Rectal smooth muscle tissue (tissue), 1 donor: ENCODE data around the gene PARP3.

Source experiments
- H3K27ac ChIP-seq: one replicate; pipeline ENCODE4 v1.7.0; 2013; ENCODE audit warnings: low read depth, low read length, inconsistent platforms
- H3K27me3 ChIP-seq: one replicate; pipeline ENCODE4 v1.7.0; 2013; ENCODE audit warnings: low read length; ENCODE audit not compliant: control insufficient read depth, insufficient read depth
- H3K36me3 ChIP-seq: one replicate; pipeline ENCODE4 v1.7.0; 2013; ENCODE audit warnings: low read length; ENCODE audit not compliant: control insufficient read depth, insufficient read depth
- H3K4me1 ChIP-seq: one replicate; pipeline ENCODE4 v1.7.0; 2013; ENCODE audit warnings: low read length; ENCODE audit not compliant: control insufficient read depth, insufficient read depth
- H3K4me3 ChIP-seq: one replicate; pipeline ENCODE4 v1.7.0; 2013; ENCODE audit warnings: low read length
- H3K9ac ChIP-seq: one replicate; pipeline ENCODE4 v1.7.0; 2013; ENCODE audit warnings: low read length

PARP3 gene

DNA sequence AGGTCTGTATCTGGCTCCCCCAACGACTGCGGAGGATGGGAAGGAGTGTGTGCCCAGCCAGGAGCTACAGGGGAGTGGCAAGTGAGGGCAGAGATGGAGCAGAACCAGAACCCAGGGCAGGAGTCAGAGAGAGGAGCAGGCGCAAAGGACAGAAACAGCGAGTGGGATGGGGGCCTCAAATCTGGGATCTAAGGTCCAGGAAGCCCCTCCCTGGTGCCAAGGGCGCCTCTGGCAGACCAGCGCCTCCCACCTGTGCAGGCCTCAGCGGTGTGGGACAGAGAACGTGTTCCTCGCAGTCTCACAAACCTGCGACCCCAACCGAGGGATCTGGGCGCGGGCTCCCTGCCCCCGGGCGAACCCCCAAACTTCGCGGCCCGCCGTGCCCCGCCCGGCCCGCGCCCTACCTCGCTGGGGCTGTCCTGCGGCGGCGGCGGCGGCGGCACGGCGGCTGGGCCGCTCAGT lies 24.8 kb downstream of the PARP3 start:
- Histone ChIP-seq H3K4me1 (peaks cover 2% of the 10 kb centered on the region), H3K4me3 (peak overlapping the region; percentile 90), H3K27ac (peak overlapping the region; percentile 72), H3K36me3 (no peaks in the 10 kb centered on the region), H3K9ac (peak overlapping the region; percentile 84), H3K27me3 (no peaks in the 10 kb centered on the region)

DNA sequence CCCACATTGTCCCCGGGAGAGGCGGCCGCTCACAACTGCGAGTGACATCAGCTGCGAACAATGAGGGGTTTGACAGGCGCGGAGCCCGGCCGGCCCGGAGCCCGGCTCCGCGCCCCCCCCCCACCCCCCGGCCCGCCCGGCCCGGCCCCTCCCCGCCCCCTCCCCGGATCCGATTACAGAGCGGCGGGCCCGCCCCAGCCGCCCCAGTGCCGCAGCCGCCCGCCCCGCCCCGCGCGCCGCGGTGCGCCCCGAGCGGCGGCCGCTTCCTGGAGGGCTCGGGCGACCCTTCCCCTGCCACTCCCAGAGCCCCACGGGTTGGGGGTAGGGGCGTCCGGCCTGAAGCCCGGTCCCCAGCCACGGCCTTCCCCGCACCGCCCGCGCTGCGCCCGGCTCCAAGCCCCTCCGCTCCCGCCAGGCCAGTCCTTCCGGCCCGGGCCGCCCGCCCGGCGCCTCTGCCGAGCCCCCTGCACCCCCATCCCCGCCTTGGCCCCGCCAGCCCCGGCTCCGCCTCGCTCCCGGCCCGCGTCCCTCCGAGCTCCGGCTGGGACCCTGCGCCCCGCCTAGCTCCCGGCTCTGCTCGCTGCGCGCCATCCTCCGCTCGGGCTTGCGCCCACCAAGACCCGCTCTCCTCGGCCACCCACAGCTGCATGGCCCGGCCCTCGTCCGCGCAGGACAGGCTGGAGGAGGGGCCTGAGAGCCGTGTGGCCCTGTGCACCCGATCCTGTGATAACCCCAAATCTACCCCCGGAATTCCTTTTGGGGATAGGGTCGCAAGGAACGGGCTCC lies 25.4 kb downstream of the PARP3 start, which contains the start of gene PCBP4:
PCBP4 (minus strand) TSS at position 71 of the 786 bp plus-strand sequence. CDS start 6,214 bp downstream, outside the sequence.
- peaks cover 2% of the 10 kb centered on the region for H3K4me1 ChIP-seq
- H3K9ac ChIP-seq, result peak within 1 kb of the TSS; percentile 84

DNA sequence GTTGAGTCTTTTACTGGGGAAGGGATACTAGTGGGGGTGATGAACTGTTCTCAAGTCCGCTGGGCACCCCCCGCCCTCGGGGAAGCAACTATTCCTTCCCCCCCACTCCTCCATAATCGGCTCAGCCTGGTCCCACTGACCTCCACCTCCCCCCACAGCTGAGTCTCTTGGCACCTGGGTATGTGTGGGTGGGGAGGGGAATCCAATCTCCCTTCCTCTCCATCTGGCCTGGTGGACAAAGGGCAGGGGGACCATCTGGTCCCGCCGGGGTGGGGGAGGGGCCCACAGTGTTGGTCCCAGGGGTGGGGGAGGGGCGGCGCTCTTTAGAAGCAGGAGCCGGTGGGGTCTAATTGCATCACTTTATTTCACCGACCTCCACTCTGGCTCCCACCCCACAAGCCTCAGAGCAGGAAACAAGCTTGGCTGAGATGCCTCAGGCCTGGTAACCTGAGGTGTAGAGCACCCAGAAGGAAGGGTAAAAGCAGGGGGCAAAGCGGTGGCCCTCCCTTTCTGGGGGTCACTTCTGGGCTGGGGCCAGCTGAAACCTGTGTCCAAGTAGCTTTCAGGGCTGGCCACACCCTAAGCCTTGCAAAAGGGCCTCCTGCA lies 26.1 kb downstream of the PARP3 start:
- H3K4me3 ChIP-seq, result peak overlapping the region; percentile 74
- peak overlapping the region; percentile 85 for H3K27ac ChIP-seq
- H3K9ac ChIP-seq, result peak overlapping the region; percentile 39
- no peaks in the 10 kb centered on the region for H3K27me3 ChIP-seq
- H3K4me1 ChIP-seq, result peaks cover 2% of the 10 kb centered on the region
- no peaks in the 10 kb centered on the region for H3K36me3 ChIP-seq

More for the DNA sequence above, 25.4 kb downstream of the PARP3 start, which contains the start of gene PCBP4:
- Histone ChIP-seq H3K27me3 (no peaks in the 10 kb centered on the region), H3K27ac (peak within 1 kb of the TSS; percentile 85), H3K4me3 (peak within 1 kb of the TSS; percentile 90), H3K36me3 (no peaks in the 10 kb centered on the region)

DNA sequence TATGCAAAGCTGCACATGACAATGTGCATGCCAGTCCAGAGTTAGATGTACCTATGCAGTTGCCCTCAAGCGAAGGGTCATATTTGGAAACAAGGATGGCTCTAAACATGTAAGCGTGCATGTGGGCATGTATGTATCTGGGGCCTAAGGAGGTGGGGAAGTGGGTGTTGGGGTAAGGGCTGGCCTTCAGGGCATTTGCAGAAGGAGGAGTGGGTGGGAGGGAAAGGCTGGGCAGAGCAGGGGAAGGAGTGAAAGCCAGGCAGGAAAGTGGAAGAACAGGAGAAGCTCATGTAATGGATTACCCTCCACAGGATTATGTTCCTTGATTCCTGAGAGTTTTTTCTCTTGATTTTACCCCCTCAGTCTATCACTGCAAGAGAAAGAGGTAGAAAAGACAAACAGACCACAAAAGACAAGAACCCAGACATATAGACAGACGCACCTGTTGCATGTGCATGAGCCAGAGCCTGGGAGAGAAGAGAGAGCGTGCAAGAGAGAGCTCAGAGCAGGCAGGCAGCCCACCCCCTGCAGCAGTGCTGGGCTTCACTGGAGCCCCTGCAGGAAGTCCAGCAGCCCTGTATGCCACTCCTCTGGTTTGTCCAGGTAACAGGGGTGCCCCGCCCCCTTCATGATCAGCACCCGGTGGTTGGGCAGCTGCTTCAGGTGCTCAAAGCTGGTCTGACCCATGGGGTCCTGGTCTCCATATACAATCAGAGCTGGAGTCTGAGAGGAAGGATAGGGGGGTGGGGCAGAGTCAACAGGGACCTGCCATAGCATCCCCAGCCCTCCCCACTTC lies 26.9 kb downstream of the PARP3 start:
- Histone ChIP-seq H3K9ac (no peak overlapping the region), H3K36me3 (no peaks in the 10 kb centered on the region), H3K4me1 (peaks cover 3% of the 10 kb centered on the region), H3K27ac (no peak overlapping the region), H3K4me3 (no peak overlapping the region), H3K27me3 (no peaks in the 10 kb centered on the region)

DNA sequence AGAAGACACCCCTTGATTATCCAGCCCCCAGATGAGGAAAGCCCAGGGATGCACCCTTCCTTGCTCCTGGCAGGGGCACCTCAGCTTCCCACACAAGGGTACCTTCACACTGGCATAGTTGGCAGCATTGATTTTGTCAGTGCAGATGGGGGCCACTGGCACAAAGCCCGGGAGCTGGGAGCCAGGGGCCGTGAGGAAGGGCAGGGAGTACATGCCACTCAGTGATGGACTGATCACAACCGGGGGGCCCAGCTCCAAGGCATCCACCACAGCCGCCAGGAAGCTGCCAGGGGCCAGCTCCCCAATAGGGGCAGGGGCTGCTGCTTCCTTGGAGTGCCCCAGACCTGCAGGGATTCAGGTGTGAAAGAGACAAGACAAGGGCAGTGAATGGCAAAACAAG lies 27.7 kb downstream of the PARP3 start:
- Histone ChIP-seq H3K4me1 (peaks cover 9% of the 10 kb centered on the region), H3K27ac (no peak overlapping the region), H3K27me3 (no peaks in the 10 kb centered on the region), H3K4me3 (no peak overlapping the region), H3K36me3 (no peaks in the 10 kb centered on the region), H3K9ac (no peak overlapping the region)

DNA sequence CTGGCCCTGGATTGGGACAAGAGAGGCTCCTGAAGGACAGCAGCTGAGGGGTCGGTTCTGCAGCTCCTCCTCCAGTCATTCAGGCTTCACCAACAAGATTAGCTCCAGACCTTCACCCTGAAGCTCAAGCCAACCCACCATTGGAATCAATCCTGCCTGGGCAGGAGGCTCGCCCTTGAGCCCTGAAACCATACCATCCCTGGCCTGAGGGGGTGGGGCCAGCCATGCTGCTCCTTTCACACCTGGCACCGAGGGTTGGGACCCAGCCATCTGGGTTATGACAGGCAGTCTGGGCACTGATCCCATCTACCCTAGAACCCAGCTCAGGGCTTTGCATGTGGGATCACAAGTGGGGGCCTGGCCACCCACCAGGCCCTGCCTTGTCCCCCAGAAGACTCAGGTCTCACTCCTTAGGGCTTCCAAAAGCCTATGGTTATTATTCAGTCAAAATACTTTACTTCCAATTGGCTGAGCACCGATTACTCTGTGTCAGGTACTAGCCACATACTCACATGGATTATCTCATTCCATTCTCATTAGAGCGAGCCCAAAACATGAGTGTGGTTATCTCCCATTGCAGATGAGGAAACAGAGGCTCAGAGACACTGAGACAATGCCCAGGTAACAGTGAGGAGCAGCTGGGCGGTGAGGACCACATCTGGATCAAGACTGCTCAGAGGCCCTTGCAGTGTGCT lies 28.6 kb downstream of the PARP3 start:
- H3K27ac ChIP-seq, result no peak overlapping the region
- no peak overlapping the region for H3K9ac ChIP-seq
- H3K27me3 ChIP-seq, result no peaks in the 10 kb centered on the region
- no peaks in the 10 kb centered on the region for H3K36me3 ChIP-seq
- peaks cover 13% of the 10 kb centered on the region for H3K4me1 ChIP-seq
- H3K4me3 ChIP-seq, result no peak overlapping the region

DNA sequence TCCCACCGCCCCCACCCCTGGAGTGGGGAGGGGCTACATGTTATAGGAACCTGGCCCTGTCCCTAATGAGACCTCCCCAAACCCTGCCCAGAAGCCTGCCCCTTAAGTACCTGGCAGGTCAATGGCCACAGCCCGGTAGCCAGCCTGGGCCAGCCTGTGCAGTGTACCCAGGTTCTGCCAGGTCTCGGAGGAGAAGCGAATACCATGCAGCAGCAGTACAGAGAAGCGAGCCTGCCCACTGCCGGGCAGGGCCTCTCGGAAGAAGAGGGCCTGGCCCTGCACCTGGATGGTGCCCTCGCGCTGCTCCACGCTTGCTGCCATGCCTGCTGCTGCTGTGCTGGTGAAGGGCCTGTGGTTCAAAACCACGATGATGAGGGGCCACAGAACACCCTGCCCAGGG lies 29.2 kb downstream of the PARP3 start:
- Histone ChIP-seq H3K4me1 (peaks cover 11% of the 10 kb centered on the region), H3K9ac (no peak overlapping the region), H3K36me3 (no peaks in the 10 kb centered on the region), H3K4me3 (no peak overlapping the region), H3K27ac (no peak overlapping the region), H3K27me3 (no peaks in the 10 kb centered on the region)

DNA sequence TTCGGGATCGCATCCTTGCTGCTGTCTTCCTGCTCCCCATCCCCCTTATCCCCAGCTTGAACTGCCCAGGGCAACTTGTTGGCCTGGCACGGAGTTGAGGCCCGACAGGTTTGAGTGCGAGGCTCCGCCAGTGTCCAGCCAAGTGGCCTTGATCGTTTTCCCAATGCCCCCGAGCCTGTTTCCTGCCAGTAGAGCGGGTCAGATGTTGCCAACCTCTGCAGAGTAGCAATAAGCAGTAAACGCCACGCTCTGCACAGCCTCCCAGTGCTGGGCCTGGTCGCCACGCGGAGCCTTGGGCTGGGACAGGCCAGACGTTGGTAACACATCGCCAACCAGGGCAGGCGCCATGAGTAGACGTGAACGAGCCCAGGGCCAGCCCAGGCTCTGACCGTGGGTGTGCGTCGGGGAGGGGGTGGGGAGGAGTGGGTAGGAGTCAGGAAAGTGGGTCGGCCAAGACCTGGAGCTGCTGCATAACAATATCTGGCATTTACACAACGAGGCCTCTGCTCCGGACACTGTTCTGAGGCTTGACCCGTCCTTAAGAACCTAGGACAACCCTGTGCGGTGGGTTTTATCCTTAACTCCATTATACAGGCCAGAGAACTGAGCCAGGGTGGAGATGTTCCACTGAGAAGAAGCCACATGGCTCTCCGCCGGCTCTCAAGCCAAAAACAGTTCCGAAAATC lies 32.3 kb downstream of the PARP3 start:
- H3K4me1 ChIP-seq, result peaks cover 11% of the 10 kb centered on the region
- H3K4me3 ChIP-seq, result peak overlapping the region; percentile 89
- H3K27me3 ChIP-seq, result no peaks in the 10 kb centered on the region
- H3K9ac ChIP-seq, result peak overlapping the region; percentile 25
- no peaks in the 10 kb centered on the region for H3K36me3 ChIP-seq
- peak overlapping the region; percentile 88 for H3K27ac ChIP-seq

DNA sequence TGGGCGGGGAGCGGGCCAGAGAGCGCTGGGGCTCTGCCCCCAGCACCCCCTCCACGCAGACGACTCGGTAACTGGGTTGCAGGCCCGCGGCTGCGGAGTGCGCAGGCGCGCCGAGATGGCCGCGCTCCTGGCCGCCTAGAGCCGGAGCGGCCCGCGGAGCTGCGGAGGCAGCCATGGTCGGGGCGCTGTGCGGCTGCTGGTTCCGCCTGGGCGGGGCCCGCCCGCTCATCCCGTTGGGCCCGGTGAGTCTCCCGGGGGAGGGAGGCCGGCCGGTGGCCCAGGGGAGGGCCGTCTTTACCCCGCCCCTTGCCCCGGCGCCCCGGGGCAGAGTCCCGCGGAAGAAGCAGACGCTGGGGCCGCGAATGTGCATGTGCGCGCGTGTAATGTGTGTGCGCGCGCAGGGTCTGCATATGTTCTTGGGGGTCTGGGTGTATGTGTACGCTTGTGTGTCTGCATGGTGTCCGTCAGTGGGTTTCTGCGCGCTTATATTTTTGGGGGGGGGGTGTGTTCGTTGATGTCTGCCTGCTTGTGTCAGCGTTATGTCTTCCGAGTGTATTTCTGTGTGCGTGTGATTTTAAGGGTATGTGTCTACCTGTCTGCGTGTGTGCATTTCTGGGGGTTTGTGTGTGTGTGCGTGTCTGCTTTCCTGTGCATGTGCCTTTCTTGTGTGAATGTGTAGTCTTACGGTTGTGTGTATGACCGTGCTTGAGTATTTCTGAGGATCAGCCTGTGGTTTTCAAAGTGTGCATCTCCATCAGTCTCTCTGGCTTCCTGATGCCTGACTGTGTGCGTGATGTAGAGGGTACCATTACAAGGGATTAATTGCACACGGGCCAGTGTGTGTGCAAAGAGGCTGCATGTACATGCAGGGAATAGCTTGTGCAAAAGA lies 33.0 kb downstream of the PARP3 start, which contains the start of gene ABHD14A:
ABHD14A (plus strand) TSS at position 102 of the 889 bp plus-strand sequence; CDS start at position 174, 72 bp downstream.
- Histone ChIP-seq H3K4me3 (peak within 1 kb of the TSS; percentile 89), H3K36me3 (no peaks in the 10 kb centered on the region), H3K4me1 (peaks cover 11% of the 10 kb centered on the region)

DNA sequence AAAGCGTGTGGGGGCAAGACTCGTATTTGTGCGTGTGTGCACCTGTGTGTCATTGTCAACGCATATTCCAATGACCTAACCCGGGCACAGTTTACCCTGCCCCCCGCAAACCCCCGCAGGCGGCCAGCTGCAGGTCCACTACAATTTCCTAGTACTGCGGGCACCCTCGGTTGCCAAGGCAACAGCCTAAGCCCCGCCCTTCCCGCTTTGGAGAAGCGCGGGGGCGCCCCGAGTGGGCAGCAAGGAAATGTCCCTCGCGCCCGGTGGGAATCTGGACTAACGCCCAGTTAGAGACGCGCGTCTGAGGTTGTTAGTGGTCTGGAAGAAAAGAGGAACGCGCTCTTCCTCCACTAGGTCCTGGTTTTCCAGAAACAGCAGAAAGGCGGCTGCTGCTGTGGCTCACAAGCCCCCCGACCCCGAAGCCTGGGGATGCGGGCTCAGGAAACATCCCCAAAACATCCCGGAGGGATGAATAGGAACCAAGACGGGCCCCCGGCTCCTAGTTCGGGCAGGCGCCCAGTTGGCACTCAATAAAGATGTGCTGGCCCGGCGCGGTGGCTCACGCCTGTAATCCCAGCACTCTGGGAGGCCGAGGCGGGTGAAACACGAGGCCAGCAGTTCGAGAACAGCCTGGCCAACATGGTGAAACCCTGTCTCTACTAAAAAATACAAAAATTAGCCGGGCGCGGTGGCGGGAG lies 33.8 kb downstream of the PARP3 start:
- peak overlapping the region; percentile 89 for H3K4me3 ChIP-seq
- H3K27me3 ChIP-seq, result no peaks in the 10 kb centered on the region
- no peaks in the 10 kb centered on the region for H3K36me3 ChIP-seq
- H3K9ac ChIP-seq, result no peak overlapping the region
- peaks cover 11% of the 10 kb centered on the region for H3K4me1 ChIP-seq
- H3K27ac ChIP-seq, result peak overlapping the region; percentile 88

More for the DNA sequence above, 33.0 kb downstream of the PARP3 start, which contains the start of gene ABHD14A:
- Histone ChIP-seq H3K27me3 (no peaks in the 10 kb centered on the region), H3K9ac (peak within 1 kb of the TSS; percentile 91), H3K27ac (peak within 1 kb of the TSS; percentile 88)
